H1 (cell line): ENCODE results near the gene GMCL2. TPM values are rescaled to one million over a fixed set of nuclear protein-coding genes. Genes with fewer than 3 reads are reported as not detected.

ENCODE experiments used
- CTCF ChIA-PET: fragments of 300-600 bp; sonication (Branson Sonifier 250); formaldehyde crosslinking; loops from one replicate; lab custom pipeline; 2021; ENCODE audit not compliant: partially characterized antibody; lab: Charles Lee
- POLR2A ChIA-PET: fragments of 300-600 bp; sonication (Branson Sonifier 250); formaldehyde crosslinking; loops from one replicate; lab custom pipeline; 2021; ENCODE audit warnings: inconsistent platforms; ENCODE audit not compliant: partially characterized antibody; lab: Charles Lee
- DNase-seq, 2 experiments: peaks; one replicate each; pipeline versions ENCODE4 v3.0.0 to v3.0.0-alpha.2; 2010 to 2022; ENCODE audit warnings: low spot score in 2 of 2, low read depth in 1 of 2, mixed read lengths in 1 of 2
- FAIRE-seq: peaks from 2 replicates; lab custom pipeline; 2011; peaks lifted over from hg19 to GRCh38; lab: Jason Lieb, UNC
- H2AFZ ChIP-seq: 2 replicates; pipeline ENCODE4 v1.8.1; 2012; ENCODE audit warnings: low read length, inconsistent platforms
- H2AK5ac ChIP-seq: 2 replicates; pipeline ENCODE4 v1.6.1; 2013; ENCODE audit warnings: low read depth, low read length
- H2BK120ac ChIP-seq: replicated peaks from 2 replicates; pipeline ENCODE3; 2013; ENCODE audit warnings: low read depth, low read length, inconsistent platforms
- H2BK12ac ChIP-seq: 2 replicates; pipeline ENCODE4 v1.6.1; 2013; ENCODE audit warnings: low read depth, low read length
- H2BK15ac ChIP-seq: 2 replicates; pipeline ENCODE4 v1.6.1; 2013; ENCODE audit warnings: low read length
- H2BK20ac ChIP-seq: 2 replicates; pipeline ENCODE4 v1.6.1; 2013; ENCODE audit warnings: low read length
- H2BK5ac ChIP-seq: 2 replicates; pipeline ENCODE4 v1.6.1; 2013; ENCODE audit warnings: low read depth, low read length
- H3K14ac ChIP-seq: 2 replicates; pipeline ENCODE4 v1.6.1; 2013; ENCODE audit warnings: inconsistent platforms; ENCODE audit not compliant: insufficient read length
- H3K18ac ChIP-seq: 2 replicates; pipeline ENCODE4 v1.6.1; 2013; ENCODE audit warnings: low read length; ENCODE audit errors: extremely low read depth
- H3K23ac ChIP-seq: 2 replicates; pipeline ENCODE4 v1.6.1; 2013; ENCODE audit warnings: inconsistent platforms; ENCODE audit not compliant: insufficient read length
- H3K23me2 ChIP-seq: 2 replicates; pipeline ENCODE4 v1.6.1; 2013; ENCODE audit warnings: low read depth, low read length
- H3K27ac ChIP-seq: 2 replicates; pipeline ENCODE4 v1.6.1; 2011; ENCODE audit warnings: low read depth, low read length, inconsistent platforms
- H3K27me3 ChIP-seq, 4 experiments: replicated peaks in 1 of 4; 1 replicate in 1 of 4; 2 replicates in 3 of 4; pipeline versions ENCODE4 v1.6.1 to v1.8.1; 2011 to 2013; ENCODE audit warnings: low read length in 3 of 4, mild to moderate bottlenecking in 3 of 4, inconsistent platforms in 2 of 4, mixed read lengths in 2 of 4, moderate library complexity in 1 of 4; ENCODE audit not compliant: control insufficient read depth in 3 of 4, insufficient read depth in 3 of 4; ENCODE audit errors: extremely low read depth in 1 of 4
- H3K36me3 ChIP-seq, 4 experiments: 2 replicates each; pipeline versions ENCODE4 v1.6.1 to v1.8.1; 2011 to 2013; ENCODE audit warnings: mild to moderate bottlenecking in 4 of 4, low read length in 3 of 4, moderate library complexity in 2 of 4, control low read depth in 1 of 4, inconsistent platforms in 1 of 4; ENCODE audit not compliant: insufficient read depth in 4 of 4, control insufficient read depth in 2 of 4
- H3K4ac ChIP-seq: replicated peaks from 2 replicates; pipeline ENCODE3; 2013; ENCODE audit warnings: low read length, low read depth, mixed read lengths, inconsistent platforms; ENCODE audit not compliant: insufficient read length
- H3K4me1 ChIP-seq, 4 experiments: replicated peaks in 1 of 4; 1 replicate in 1 of 4; 2 replicates in 3 of 4; pipeline versions ENCODE4 v1.6.1 to v1.8.1; 2011 to 2013; ENCODE audit warnings: low read length in 3 of 4, inconsistent platforms in 2 of 4, mixed read lengths in 1 of 4; ENCODE audit not compliant: insufficient read depth in 4 of 4, control insufficient read depth in 3 of 4
- H3K4me2 ChIP-seq, 2 experiments: 2 replicates each; pipeline versions ENCODE4 v1.6.1 to v1.8.1; 2011 to 2013; ENCODE audit warnings: low read depth in 2 of 2, low read length in 2 of 2, control low read depth in 1 of 2, inconsistent platforms in 1 of 2, mild to moderate bottlenecking in 1 of 2; ENCODE audit not compliant: insufficient read depth in 1 of 2
- H3K4me3 ChIP-seq, 4 experiments: fragments of 200-600, 300-600 bp in 1 of 4; sonication (generic), shearing (Covaris generic), sonication (Bioruptor Twin) in 1 of 4; 2 replicates each; pipeline versions ENCODE4 v1.5.1 to v1.8.1; 2011 to 2016; ENCODE audit warnings: low read length in 4 of 4, low read depth in 3 of 4, control low read depth in 2 of 4, inconsistent platforms in 2 of 4, mild to moderate bottlenecking in 2 of 4, mixed read lengths in 1 of 4, moderate library complexity in 1 of 4; ENCODE audit not compliant: insufficient read depth in 2 of 4; ENCODE audit errors: extremely low read depth in 1 of 4
- H3K56ac ChIP-seq: replicated peaks from 2 replicates; pipeline ENCODE3; 2013; ENCODE audit warnings: low read depth, mild to moderate bottlenecking, mixed read lengths, low read length, inconsistent platforms; ENCODE audit not compliant: insufficient read length
- H3K79me1 ChIP-seq: 2 replicates; pipeline ENCODE4 v1.6.1; 2013; ENCODE audit warnings: low read depth, low read length, control low read depth
- H3K79me2 ChIP-seq, 2 experiments: 2 replicates each; pipeline versions ENCODE4 v1.6.1 to v1.8.1; 2012 to 2013; ENCODE audit warnings: low read length in 2 of 2, mild to moderate bottlenecking in 2 of 2, inconsistent platforms in 1 of 2; ENCODE audit not compliant: insufficient read depth in 2 of 2, control insufficient read depth in 1 of 2
- H3K9ac ChIP-seq, 4 experiments: replicated peaks in 1 of 4; 1 replicate in 1 of 4; 2 replicates in 3 of 4; pipeline versions ENCODE4 v1.6.1 to v1.8.1; 2011 to 2013; ENCODE audit warnings: low read depth in 3 of 4, low read length in 3 of 4, control low read depth in 2 of 4, mild to moderate bottlenecking in 2 of 4, moderate library complexity in 2 of 4, inconsistent platforms in 1 of 4; ENCODE audit errors: extremely low read depth in 1 of 4
- H3K9me3 ChIP-seq, 2 experiments: 2 replicates each; pipeline versions ENCODE4 v1.6.1 to v1.8.1; 2012 to 2013; ENCODE audit warnings: mild to moderate bottlenecking in 2 of 2, moderate library complexity in 2 of 2, control low read depth in 1 of 2, inconsistent platforms in 1 of 2, low read depth in 1 of 2, low read length in 1 of 2, mixed read lengths in 1 of 2; ENCODE audit not compliant: insufficient read depth in 2 of 2
- H4K20me1 ChIP-seq, 2 experiments: replicated peaks in 1 of 2; 2 replicates each; pipeline versions ENCODE3 to v1.8.1; 2011 to 2013; ENCODE audit warnings: inconsistent platforms in 2 of 2, low read length in 2 of 2, mild to moderate bottlenecking in 1 of 2; ENCODE audit not compliant: insufficient read depth in 2 of 2, control insufficient read depth in 1 of 2
- H4K5ac ChIP-seq: 2 replicates; pipeline ENCODE4 v1.6.1; 2013; ENCODE audit warnings: low read length, low read depth, mixed read lengths, inconsistent platforms; ENCODE audit not compliant: insufficient read length
- H4K8ac ChIP-seq: 2 replicates; pipeline ENCODE4 v1.8.0; 2013; ENCODE audit warnings: mild to moderate bottlenecking, moderate library complexity, low read length, inconsistent platforms; ENCODE audit not compliant: insufficient read depth; ENCODE audit errors: extremely low read depth
- H4K91ac ChIP-seq: replicated peaks from 2 replicates; pipeline ENCODE3; 2013; ENCODE audit warnings: low read length, mixed read lengths, inconsistent platforms; ENCODE audit not compliant: insufficient read length
- CBX5 ChIP-seq: fragments of 300-800, 300-1000 bp; sonication (generic); IDR thresholded peaks from 2 replicates; pipeline ENCODE4 v1.7.1; 2016; ENCODE audit warnings: antibody characterized with exemption, low read length, low read depth
- JUND ChIP-seq: IDR thresholded peaks from 2 replicates; pipeline ENCODE4 v1.6.1; 2011; ENCODE audit warnings: mild to moderate bottlenecking, improper control_type of control experiment, low read length
- POLR2A ChIP-seq, 2 experiments: IDR thresholded peaks; 1 replicate in 1 of 2; 2 replicates in 1 of 2; pipeline ENCODE4 v1.6.1; 2011; ENCODE audit warnings: low read depth in 2 of 2, low read length in 2 of 2, mild to moderate bottlenecking in 2 of 2; ENCODE audit errors: control extremely low read depth in 1 of 2
- POLR2AphosphoS5 ChIP-seq: IDR thresholded peaks from 2 replicates; pipeline ENCODE4 v1.6.1; 2011; ENCODE audit warnings: low read depth, low read length
- SIN3A ChIP-seq, 2 experiments: IDR thresholded peaks in 1 of 2; conservative IDR thresholded peaks in 1 of 2; 2 replicates each; pipeline ENCODE4 v1.6.1; 2011 to 2012; ENCODE audit warnings: low read length in 2 of 2, improper control_type of control experiment in 1 of 2, low read depth in 1 of 2, mild to moderate bottlenecking in 1 of 2
- SIRT6 ChIP-seq: IDR thresholded peaks from one replicate; pipeline ENCODE4 v1.7.1; 2012; ENCODE audit warnings: low read length, inconsistent platforms
- SP1 ChIP-seq: IDR thresholded peaks from 2 replicates; pipeline ENCODE4 v1.6.1; 2011; ENCODE audit warnings: low read depth, low read length
- WGBS, 2 experiments: shearing (Covaris generic) in 1 of 2; methylation state at CpG; one replicate each; pipeline versions ENCODE4 v1.1.6 to v1.1.7; 2013 to 2015; ENCODE audit warnings: low lambda C conversion rate in 2 of 2, mixed read lengths in 2 of 2, inconsistent platforms in 1 of 2, low coverage in 1 of 2, missing lambda C conversion rate in 1 of 2; ENCODE audit not compliant: insufficient replicate concordance in 2 of 2, insufficient coverage in 1 of 2, insufficient read length in 1 of 2; ENCODE audit errors: extremely low coverage in 1 of 2, missing lambda C conversion rate in 1 of 2; 5-methylcytosine and 5-hydroxymethylcytosine counted together
- polyA plus RNA-seq, 7 experiments: library from polyadenylated mRNA; depleted of rRNA in 3 of 7; stranded (reverse) in 5 of 7; unstranded in 2 of 7; fragments of >200 nt in 5 of 7; fragments of 200-250 nt in 2 of 7; gene quantifications; 1 replicate in 5 of 7; 2 replicates in 1 of 7; 4 replicates in 1 of 7; pipeline versions ENCODE4 v1.2.1 to v1.2.3, GENCODE V29; 2011 to 2013; ENCODE audit warnings: missing spikeins in 2 of 7, mixed read lengths in 2 of 7
- total RNA-seq: library from RNA; stranded (reverse); fragmentation: NEBNext Ultra II Directional; extraction: Animal tissue kit (Norgen Biotek cat#: 25700); gene quantifications from 2 replicates; pipeline ENCODE4 v1.2.1, GENCODE V29; 2021

Gene GMCL2
- total and polyA plus RNA-seq, 2 of the 8 experiments (the other 6 are each of a cell fraction or from before 2014, with no cell fraction given): 0.13 TPM; not detected in 1

- FAIRE-seq (no peak), DNase-seq (no peak)
- TF ChIP-seq JUND: no peak
- TF ChIP-seq CBX5: no peak
- no peak for TF ChIP-seq SIN3A (conservative IDR thresholded peaks at IDR 0.05 in 1 of 2, IDR thresholded peaks at IDR 0.05 in 1 of 2; ENCODE audit: low read depth in 1 of 2, low read length in 2 of 2)
- TF ChIP-seq SIRT6: peak; percentile 80
- TF ChIP-seq POLR2A (IDR thresholded peaks at IDR 0.05; ENCODE audit: control extremely low read depth in 1 of 2, low read depth in 2 of 2, low read length in 2 of 2): no peak; a peak in 2 of 3 replicates
- TF ChIP-seq POLR2AphosphoS5: peak; percentile 88
- TF ChIP-seq SP1: no peak
- no peak overlapping the region for H2BK120ac ChIP-seq
- H3K18ac ChIP-seq: no peak overlapping the region
- H3K4me1 ChIP-seq: peaks cover 0 to 5% (median 1%) of the 10 kb centered on the region in 4 experiments; a peak in 2 of 7 replicates
- H3K14ac ChIP-seq: no peak overlapping the region
- no peak overlapping the region for H3K4me2 ChIP-seq
- H3K23me2 ChIP-seq: no peaks in the 10 kb centered on the region
- peaks cover 34 to 39% of the 10 kb centered on the region in 2 experiments for H4K20me1 ChIP-seq
- H3K27ac ChIP-seq: no peak overlapping the region
- ChIA-PET POLR2A (interaction anchor here (0.8 to 31.3 kb wide), 13 partner anchors 6 to 274 kb away, joined by 3 to 985 read pairs (median 5); partner anchors contain the start of genes GMCL2, HNRNPAB, NHP2 and PHYKPL), CTCF (interaction anchor here (0.6 to 2.6 kb wide), 8 partner anchors 11 to 138 kb away, joined by 3 to 8 read pairs (median 5); partner anchors contain the start of gene PHYKPL)
- no peaks in the 10 kb centered on the region for H3K9me3 ChIP-seq
- no peak overlapping the region for H3K23ac ChIP-seq
- no peak overlapping the region for H4K5ac ChIP-seq
- H4K8ac ChIP-seq: no peak overlapping the region
- H3K4ac ChIP-seq: no peak overlapping the region
- no peak overlapping the region for H2AK5ac ChIP-seq
- peaks cover 0 to 12% of the 10 kb centered on the region in 2 experiments; a peak in 2 of 4 replicates for H3K79me2 ChIP-seq
- H2BK20ac ChIP-seq: no peak overlapping the region
- H3K36me3 ChIP-seq: peaks cover 37 to 92% (median 59%) of the 10 kb centered on the region in 4 experiments
- H2BK5ac ChIP-seq: no peak overlapping the region
- no peak overlapping the region for H3K56ac ChIP-seq
- no peak overlapping the region for H2AFZ ChIP-seq
- no peak overlapping the region for H2BK12ac ChIP-seq
- no peak overlapping the region for H4K91ac ChIP-seq
- no peak overlapping the region for H3K4me3 ChIP-seq
- 78% methylated on average over 4 of the region's 4 CpGs; no CpG with 5 or more reads in 1 of the 2 experiments for WGBS, 2 experiments
- peaks cover 7% of the 10 kb centered on the region for H3K79me1 ChIP-seq
- no peaks in the 10 kb centered on the region for H3K27me3 ChIP-seq
- H2BK15ac ChIP-seq: no peak overlapping the region
- no peak overlapping the region for H3K9ac ChIP-seq
These were observed 25.9 kb upstream of the GMCL2 start for GRCh38 chr5:178213003-178213461.
